GM23338 (cell line): ENCODE data around the gene IRF6.

Experiments
- CTCF ChIP-seq, 2 experiments: fragments of 200-600 bp in 1 of 2; sonication (generic) in 1 of 2; conservative IDR thresholded peaks; 2 replicates each; pipeline versions ENCODE4 v1.5.1 to v1.6.1; 2016 to 2017; ENCODE audit warnings: antibody characterized with exemption in 2 of 2, low read depth in 2 of 2, mild to moderate bottlenecking in 2 of 2, moderate library complexity in 1 of 2
- EZH2 ChIP-seq: fragments of 200-600 bp; sonication (generic); IDR thresholded peaks from one replicate; pipeline ENCODE4 v1.8.0; 2017; ENCODE audit warnings: antibody characterized with exemption, mild to moderate bottlenecking, low read depth; ENCODE audit not compliant: unreplicated experiment
- EZH2phosphoT487 ChIP-seq: fragments of 200-600 bp; sonication (generic); IDR thresholded peaks from one replicate; pipeline ENCODE4 v1.8.1; 2018; ENCODE audit warnings: antibody characterized with exemption; ENCODE audit not compliant: unreplicated experiment
- POLR2AphosphoS5 ChIP-seq: IDR thresholded peaks from 2 replicates; pipeline ENCODE4 v1.6.1; 2016; ENCODE audit warnings: antibody characterized with exemption, low read depth
- STAT1 ChIP-seq: IDR thresholded peaks from one replicate; pipeline ENCODE4 v1.6.1; 2016; ENCODE audit warnings: antibody characterized with exemption; ENCODE audit not compliant: unreplicated experiment
- ZNF331 ChIP-seq: fragments of 250-450 bp; sonication (Bioruptor Pico); IDR thresholded peaks from 2 replicates; pipeline ENCODE4 v1.5.0; 2020; ENCODE audit warnings: low read depth, mild to moderate bottlenecking, moderate library complexity

- TF ChIP-seq CTCF (conservative IDR thresholded peaks at IDR 0.05; ENCODE audit: low read depth in 2 of 2) (no peak), POLR2AphosphoS5 (no peak), EZH2 (no peak), ZNF331 (CRISPR knock-in tag) (no peak), EZH2phosphoT487 (no peak), STAT1 (no peak)
Observed at GRCh38 chr1:209769171-209769904, 36.6 kb downstream of the IRF6 start.
